ENCODE data around the gene DICER1.

- TF ChIP-seq CTCF (conservative IDR thresholded peaks at IDR 0.05; ENCODE audit: low read depth, low read length), result no peak
- no peak for TF ChIP-seq EZH2 (IDR thresholded peaks at IDR 0.05; ENCODE audit: borderline replicate concordance, low read depth, low read length, poor library complexity, severe bottlenecking)
These were observed 12.5 kb downstream of the DICER1 start for GRCh38 chr14:95144849-95145248.
